Transverse colon (tissue), 4 donors: Measurements from ENCODE around the gene CRYBB2. TPM values are rescaled to one million over a fixed set of nuclear protein-coding genes. Genes with fewer than 3 reads are reported as not detected.
"Not testable (repeated sequence)": the region's sequence is repeated elsewhere in the genome, so short reads cannot be mapped to it uniquely, and the experiment has no call there.

Source experiments
- DNase-seq: peaks from one replicate; pipeline ENCODE4 v3.0.0-alpha.2; 2019
- H3K27ac ChIP-seq, 4 donors: fragments of 200-600 bp; sonication (generic); 2 replicates each; pipeline ENCODE4 v1.5.1; 2016 to 2018; ENCODE audit warnings: inconsistent platforms in 4 of 4
- H3K27me3 ChIP-seq: fragments of 200-600 bp; sonication (generic); 2 replicates; pipeline ENCODE4 v1.5.1; 2017; ENCODE audit warnings: inconsistent platforms
- H3K36me3 ChIP-seq, 4 donors: fragments of 200-600 bp; sonication (generic); 2 replicates each; pipeline ENCODE4 v1.5.1; 2017 to 2019; ENCODE audit warnings: inconsistent platforms in 4 of 4
- H3K4me1 ChIP-seq, 4 donors: fragments of 200-600 bp; sonication (generic); 2 replicates each; pipeline ENCODE4 v1.5.1; 2017 to 2020; ENCODE audit warnings: inconsistent platforms in 4 of 4
- H3K4me3 ChIP-seq, 4 donors: fragments of 200-600 bp; sonication (generic); 1 replicate in 1 of 4; 2 replicates in 3 of 4; pipeline versions ENCODE4 v1.5.1 to v1.6.1; 2017 to 2019; ENCODE audit warnings: inconsistent platforms in 4 of 4
- H3K9me3 ChIP-seq, 2 donors: fragments of 200-600 bp; sonication (generic); 2 replicates each; pipeline ENCODE4 v1.5.1; 2017 to 2019; ENCODE audit warnings: inconsistent platforms in 2 of 2
- CTCF ChIP-seq, 5 experiments: fragments of 200-600 bp in 3 of 5; fragments of 450-650 bp in 2 of 5; sonication (generic) in 3 of 5; IDR thresholded peaks; 1 replicate in 2 of 5; 2 replicates in 3 of 5; pipeline ENCODE4 v1.5.1; 2016 to 2017; ENCODE audit warnings: antibody characterized with exemption in 5 of 5, inconsistent platforms in 3 of 5, mild to moderate bottlenecking in 2 of 5, moderate library complexity in 1 of 5
- EP300 ChIP-seq: sonication (generic); formaldehyde crosslinking; IDR thresholded peaks from one replicate; pipeline ENCODE4 v1.6.1; 2017; ENCODE audit warnings: antibody characterized with exemption, low read depth
- POLR2A ChIP-seq: fragments of 450-650 bp; IDR thresholded peaks from one replicate; pipeline ENCODE4 v1.6.1; 2016; ENCODE audit warnings: antibody characterized with exemption, mild to moderate bottlenecking, moderate library complexity
- POLR2AphosphoS5 ChIP-seq, 3 donors: sonication (generic); formaldehyde crosslinking; IDR thresholded peaks; one replicate each; pipeline ENCODE4 v1.6.1; 2016; ENCODE audit warnings: antibody characterized with exemption in 3 of 3
- WGBS, 2 donors: methylation state at CpG; one replicate each; pipeline ENCODE4 v1.1.5; 2018; ENCODE audit warnings: low coverage in 1 of 2; 5-methylcytosine and 5-hydroxymethylcytosine counted together
- in situ Hi-C, 4 donors: fragments of 200-750 bp; cut with MboI; loops; one replicate each; pipeline versions ENCODE4 v1.15.0 to v1.15.1; 2017; ENCODE audit warnings: low sequenced_read_pairs in 3 of 4, low pct_ligation_motif_present in 1 of 4, low pct_unique_long_range_greater_than_20kb in 1 of 4
- intact Hi-C: fragments of 100-400 bp; cut with DNase I; formaldehyde crosslinking; loops from one replicate; pipeline ENCODE4 v1.15.1; 2023; ENCODE audit warnings: low total_unique reads
- total RNA-seq, 4 donors: library from RNA; depleted of rRNA; stranded (reverse); fragments of >200 nt; gene quantifications; one replicate each; pipeline ENCODE4 v1.1.0, GENCODE V29; 2016

Gene CRYBB2
- total RNA-seq, 4 donors from 2014 or later, result 2.2 TPM; not detected in 3

GRCh38 chr22:25223269-25223850, 3.9 kb downstream of the CRYBB2 start:
- no peaks in the 10 kb centered on the region for H3K4me1 ChIP-seq
- WGBS, 2 donors, result 77% methylated on average over 12 of the region's 12 CpGs; no CpG with 5 or more reads in 1 of the 2 donors

GRCh38 chr22:25228822-25229221, 9.4 kb downstream of the CRYBB2 start:
- in situ Hi-C loops, result no loop called here
- H3K27me3 ChIP-seq, result peaks cover 7% of the 10 kb centered on the region
- H3K4me1 ChIP-seq, result no peaks in the 10 kb centered on the region
- no peaks in the 10 kb centered on the region for H3K36me3 ChIP-seq
- DNase-seq, result no peak
- H3K4me3 ChIP-seq, result no peak overlapping the region
- H3K27ac ChIP-seq, result no peak overlapping the region
- 80 to 93% methylated on average over 4 to 13 of the region's 13 CpGs for WGBS, 2 donors
- H3K9me3 ChIP-seq, result no peaks in the 10 kb centered on the region
- no peak for TF ChIP-seq POLR2A
- no peak for TF ChIP-seq CTCF (IDR thresholded peaks at IDR 0.05)
- no peak for TF ChIP-seq POLR2AphosphoS5 (IDR thresholded peaks at IDR 0.05)
- no peak for TF ChIP-seq EP300
- intact Hi-C loops, result no loop called here

More at GRCh38 chr22:25223269-25223850, 3.9 kb downstream of the CRYBB2 start:
- H3K4me3 ChIP-seq, result no peak overlapping the region
- no peak overlapping the region for H3K27ac ChIP-seq
- in situ Hi-C loops, result no loop called here
- no peak for DNase-seq
- TF ChIP-seq CTCF (IDR thresholded peaks at IDR 0.05) (no peak), POLR2AphosphoS5 (IDR thresholded peaks at IDR 0.05) (no peak), POLR2A (no peak), EP300 (no peak)
- H3K9me3 ChIP-seq, result no peaks in the 10 kb centered on the region
- H3K27me3 ChIP-seq, result peaks cover 8% of the 10 kb centered on the region
- intact Hi-C loops, result no loop called here
- H3K36me3 ChIP-seq, result no peaks in the 10 kb centered on the region

- H3K4me3 ChIP-seq, in situ Hi-C loops, intact Hi-C loops, DNase-seq, H3K36me3 ChIP-seq, H3K27ac ChIP-seq, H3K4me1 ChIP-seq, H3K9me3 ChIP-seq: not testable (repeated sequence)
- peaks cover 25% of the 10 kb centered on the region for H3K27me3 ChIP-seq
- WGBS, 2 donors, result 79% methylated on average over 2 of the region's 2 CpGs; no CpG with 5 or more reads in 1 of the 2 donors
Measured at GRCh38 chr22:25230760-25231159, 11.3 kb downstream of the CRYBB2 start.

GRCh38 chr22:25232301-25232700, 12.9 kb downstream of the CRYBB2 start:
- Histone ChIP-seq H3K9me3 (no peaks in the 10 kb centered on the region), H3K4me1 (no peaks in the 10 kb centered on the region), H3K27me3 (peaks cover 38% of the 10 kb centered on the region), H3K4me3 (no peak overlapping the region), H3K27ac (no peak overlapping the region), H3K36me3 (no peaks in the 10 kb centered on the region)
- intact Hi-C loops, result no loop called here
- WGBS, 2 donors, result 78 to 90% methylated on average over 2 to 5 of the region's 5 CpGs
- no peak for TF ChIP-seq EP300
- no peak for TF ChIP-seq POLR2A
- TF ChIP-seq POLR2AphosphoS5 (IDR thresholded peaks at IDR 0.05), result no peak
- TF ChIP-seq CTCF (IDR thresholded peaks at IDR 0.05), result no peak
- no peak for DNase-seq
- in situ Hi-C loops, result no loop called here

GRCh38 chr22:25233706-25234105, 14.3 kb downstream of the CRYBB2 start:
- intact Hi-C loops, H3K4me1 ChIP-seq, H3K36me3 ChIP-seq, H3K4me3 ChIP-seq, DNase-seq, in situ Hi-C loops, H3K27ac ChIP-seq, H3K9me3 ChIP-seq: not testable (repeated sequence)
- peaks cover 42% of the 10 kb centered on the region for H3K27me3 ChIP-seq
